DMS153 treated with DMSO at 0.1 percent for 48 hours (cell line): ENCODE data around the gene B3GALT6.

Source experiments
- DNase-seq: peaks from one replicate; lab custom pipeline; 2025; ENCODE audit not compliant: unreplicated experiment; lab: John Stamatoyannopoulos, UW

Gene B3GALT6

GRCh38 chr1:1230656-1231399, 1.2 kb upstream of the B3GALT6 start:
- no peak for DNase-seq

- peak; percentile 99 for DNase-seq
These were observed 433 bp upstream of the B3GALT6 start, which contains the start of gene SDF4 for GRCh38 chr1:1231400-1232207. SDF4 (minus strand) TSS chr1:1232001; CDS start chr1:1228772, 3,229 bp downstream.

- no peak for DNase-seq
These were observed 944 bp downstream of the B3GALT6 start for GRCh38 chr1:1232796-1233566.

GRCh38 chr1:1233567-1233892, 1.5 kb downstream of the B3GALT6 start:
- DNase-seq = no peak

- DNase-seq = no peak
These were observed 2.3 kb downstream of the B3GALT6 start for GRCh38 chr1:1234180-1234808.

- DNase-seq = no peak
These were observed 3.1 kb downstream of the B3GALT6 start for GRCh38 chr1:1235016-1235744.

- DNase-seq = no peak
These were observed 4.2 kb downstream of the B3GALT6 start for GRCh38 chr1:1236176-1236763.

- no peak for DNase-seq
These were observed 5.2 kb downstream of the B3GALT6 start for GRCh38 chr1:1236945-1237873.

- DNase-seq = no peak
These were observed 6.1 kb downstream of the B3GALT6 start for GRCh38 chr1:1237874-1238701.

GRCh38 chr1:1238702-1239178, 6.7 kb downstream of the B3GALT6 start:
- no peak for DNase-seq

GRCh38 chr1:1239227-1239613, 7.2 kb downstream of the B3GALT6 start:
- DNase-seq = no peak

- no peak for DNase-seq
These were observed 7.7 kb downstream of the B3GALT6 start for GRCh38 chr1:1239614-1240347.

- no peak for DNase-seq
These were observed 8.3 kb downstream of the B3GALT6 start for GRCh38 chr1:1240348-1240732.

- no peak for DNase-seq
These were observed 9.0 kb downstream of the B3GALT6 start for GRCh38 chr1:1240822-1241587.

GRCh38 chr1:1241588-1242219, 9.7 kb downstream of the B3GALT6 start:
- no peak for DNase-seq
